ENCODE data around the gene PCDH9. TPM values are rescaled to one million over a fixed set of nuclear protein-coding genes. Genes with fewer than 3 reads are reported as not detected.

The PCDH9 gene
- polyA plus RNA-seq, 3 donors, result 0.03 TPM; not detected in 1

DNA sequence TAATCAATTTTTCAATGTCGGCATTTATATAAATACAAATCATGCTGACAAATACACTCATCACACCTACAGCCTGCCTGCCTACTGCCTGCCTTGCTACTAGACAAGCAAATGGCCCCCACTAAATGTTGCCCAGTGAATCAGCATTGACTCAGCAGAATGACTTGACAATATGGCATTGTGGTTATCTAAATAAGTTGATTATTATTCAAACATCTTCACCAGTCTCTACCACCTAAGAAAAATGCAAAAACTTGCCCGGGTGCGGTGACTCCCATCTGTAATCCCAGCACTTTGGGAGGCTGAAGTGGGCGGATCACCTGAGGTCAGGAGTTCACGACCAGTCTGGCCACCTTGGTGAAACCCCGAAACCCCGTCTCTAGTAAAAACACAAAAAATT lies 296.1 kb downstream of the PCDH9 start:
- H3K9me3 Mint-ChIP-seq, result peaks cover 0 to 9% (median 0%) of the 10 kb centered on the region in 7 donors
- intact Hi-C loops (cut with micrococcal nuclease), result no loop called here
- H3K27ac ChIP-seq (ENCODE audit: low read depth in 1 of 2, low read length in 2 of 2), result no peak overlapping the region
- no peaks in the 10 kb centered on the region for H3K27me3 ChIP-seq (ENCODE audit: control insufficient read depth in 2 of 2, insufficient read depth in 2 of 2, low read length in 2 of 2)
- 90% methylated on average over 2 of the region's 7 CpGs for WGBS (ENCODE audit: insufficient coverage)
- no peaks in the 10 kb centered on the region for H3K36me3 ChIP-seq (replicated peaks in 1 of 2; ENCODE audit: control insufficient read depth in 1 of 2, insufficient read depth in 2 of 2, low read length in 2 of 2)
- H3K4me3 Mint-ChIP-seq, result no peak overlapping the region
- no peaks in the 10 kb centered on the region for H3K79me2 ChIP-seq (ENCODE audit: insufficient read depth, low read length)
- no peaks in the 10 kb centered on the region for H3K27me3 Mint-ChIP-seq (ENCODE audit: low read depth in 3 of 3)
- peaks cover 0 to 5% of the 10 kb centered on the region in 2 donors for H3K9me3 ChIP-seq (replicated peaks in 1 of 2; ENCODE audit: control insufficient read depth in 1 of 2, insufficient read depth in 1 of 2, low read length in 2 of 2)
- H2AFZ ChIP-seq (ENCODE audit: insufficient read depth, low read depth, low read length, poor library complexity, severe bottlenecking), result no peak overlapping the region
- H3K4me1 Mint-ChIP-seq, result no peaks in the 10 kb centered on the region
- no peak overlapping the region for H3K27ac Mint-ChIP-seq
- no peak overlapping the region for H3K9ac ChIP-seq (ENCODE audit: insufficient read depth, low read length, poor library complexity, severe bottlenecking)
- no peak for DNase-seq
- no peak overlapping the region for H3K4me2 ChIP-seq (replicated peaks; ENCODE audit: extremely low read depth, low read length, poor library complexity, severe bottlenecking)
- no peaks in the 10 kb centered on the region for H3K4me1 ChIP-seq (ENCODE audit: control insufficient read depth in 1 of 2, insufficient read depth in 2 of 2, low read length in 2 of 2)
- H3K36me3 Mint-ChIP-seq, result no peaks in the 10 kb centered on the region
- TF ChIP-seq, protein P1, sequence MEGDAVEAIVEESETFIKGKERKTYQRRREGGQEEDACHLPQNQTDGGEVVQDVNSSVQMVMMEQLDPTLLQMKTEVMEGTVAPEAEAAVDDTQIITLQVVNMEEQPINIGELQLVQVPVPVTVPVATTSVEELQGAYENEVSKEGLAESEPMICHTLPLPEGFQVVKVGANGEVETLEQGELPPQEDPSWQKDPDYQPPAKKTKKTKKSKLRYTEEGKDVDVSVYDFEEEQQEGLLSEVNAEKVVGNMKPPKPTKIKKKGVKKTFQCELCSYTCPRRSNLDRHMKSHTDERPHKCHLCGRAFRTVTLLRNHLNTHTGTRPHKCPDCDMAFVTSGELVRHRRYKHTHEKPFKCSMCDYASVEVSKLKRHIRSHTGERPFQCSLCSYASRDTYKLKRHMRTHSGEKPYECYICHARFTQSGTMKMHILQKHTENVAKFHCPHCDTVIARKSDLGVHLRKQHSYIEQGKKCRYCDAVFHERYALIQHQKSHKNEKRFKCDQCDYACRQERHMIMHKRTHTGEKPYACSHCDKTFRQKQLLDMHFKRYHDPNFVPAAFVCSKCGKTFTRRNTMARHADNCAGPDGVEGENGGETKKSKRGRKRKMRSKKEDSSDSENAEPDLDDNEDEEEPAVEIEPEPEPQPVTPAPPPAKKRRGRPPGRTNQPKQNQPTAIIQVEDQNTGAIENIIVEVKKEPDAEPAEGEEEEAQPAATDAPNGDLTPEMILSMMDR (IDR thresholded peaks at IDR 0.05), result no peak
- H4K20me1 ChIP-seq (ENCODE audit: insufficient read depth, low read length), result no peaks in the 10 kb centered on the region
- H3K4me3 ChIP-seq (replicated peaks in 1 of 3; ENCODE audit: low read depth in 2 of 3, low read length in 3 of 3), result no peak overlapping the region

DNA sequence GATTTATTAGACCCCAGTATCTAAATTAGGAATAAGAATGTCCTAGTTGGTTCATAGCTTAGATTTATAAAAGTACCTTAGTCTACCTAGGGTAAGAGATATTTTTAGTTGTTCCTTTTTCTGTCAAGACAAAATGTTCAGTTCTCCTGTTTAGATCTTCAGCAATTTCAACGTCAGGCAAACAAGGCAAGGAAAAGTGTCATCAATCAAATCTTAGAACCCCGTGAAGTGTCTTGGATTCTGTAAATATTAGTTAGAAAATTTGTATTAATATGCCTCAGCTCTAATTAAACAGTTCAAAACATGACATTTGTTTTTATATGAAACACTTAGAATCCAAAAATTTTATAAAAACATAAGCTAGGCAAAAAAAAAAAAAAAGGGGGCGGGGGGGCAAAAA lies 296.6 kb downstream of the PCDH9 start:
- no peaks in the 10 kb centered on the region for H3K36me3 ChIP-seq (replicated peaks in 1 of 2; ENCODE audit: control insufficient read depth in 1 of 2, insufficient read depth in 2 of 2, low read length in 2 of 2)
- no CpG with 5 or more reads among the region's 3 CpGs for WGBS (ENCODE audit: insufficient coverage)
- H3K9ac ChIP-seq (ENCODE audit: insufficient read depth, low read length, poor library complexity, severe bottlenecking), result no peak overlapping the region
- TF ChIP-seq, protein P1 (IDR thresholded peaks at IDR 0.05), result no peak
- no peaks in the 10 kb centered on the region for H3K27me3 ChIP-seq (ENCODE audit: control insufficient read depth in 2 of 2, insufficient read depth in 2 of 2, low read length in 2 of 2)
- Mint-ChIP-seq H3K36me3 (no peaks in the 10 kb centered on the region), H3K4me3 (no peak overlapping the region), H3K27ac (no peak overlapping the region), H3K4me1 (no peaks in the 10 kb centered on the region), H3K27me3 (ENCODE audit: low read depth in 3 of 3) (no peaks in the 10 kb centered on the region), H3K9me3 (peaks cover 0 to 9% (median 0%) of the 10 kb centered on the region in 7 donors)
- no peak overlapping the region for H2AFZ ChIP-seq (ENCODE audit: insufficient read depth, low read depth, low read length, poor library complexity, severe bottlenecking)
- H4K20me1 ChIP-seq (ENCODE audit: insufficient read depth, low read length), result no peaks in the 10 kb centered on the region
- no peaks in the 10 kb centered on the region for H3K79me2 ChIP-seq (ENCODE audit: insufficient read depth, low read length)
- H3K9me3 ChIP-seq (replicated peaks in 1 of 2; ENCODE audit: control insufficient read depth in 1 of 2, insufficient read depth in 1 of 2, low read length in 2 of 2), result peaks cover 0 to 5% of the 10 kb centered on the region in 2 donors
- H3K4me3 ChIP-seq (replicated peaks in 1 of 3; ENCODE audit: low read depth in 2 of 3, low read length in 3 of 3), result no peak overlapping the region
- no peak overlapping the region for H3K4me2 ChIP-seq (replicated peaks; ENCODE audit: extremely low read depth, low read length, poor library complexity, severe bottlenecking)
- no peaks in the 10 kb centered on the region for H3K4me1 ChIP-seq (ENCODE audit: control insufficient read depth in 1 of 2, insufficient read depth in 2 of 2, low read length in 2 of 2)
- no peak overlapping the region for H3K27ac ChIP-seq (ENCODE audit: low read depth in 1 of 2, low read length in 2 of 2)
- intact Hi-C loops (cut with micrococcal nuclease), result no loop called here
- DNase-seq, result no peak
